SK-MEL-5 (cell line): ENCODE data around the gene LONRF3. TPM values are rescaled to one million over a fixed set of nuclear protein-coding genes. Genes with fewer than 3 reads are reported as not detected.

Source experiments
- DNase-seq: peaks from one replicate; pipeline ENCODE4 v3.0.0-alpha.2; 2016; ENCODE audit warnings: low read depth, low spot score
- in situ Hi-C: cut with HindIII; loops from 2 replicates; pipeline ENCODE4 v1.10.0; 2016; ENCODE audit warnings: low sequenced_read_pairs, high pct_unique_total_duplicates, low pct_unique_long_range_greater_than_20kb
- polyA plus RNA-seq, 2 experiments: library from polyadenylated mRNA; depleted of rRNA; stranded (reverse); fragments of >200 nt; gene quantifications; 2 replicates each; pipeline ENCODE4 v1.2.3, GENCODE V29; 2015
- total RNA-seq: library from RNA; depleted of rRNA; stranded (reverse); fragments of >200 nt; shearing (Covaris generic); gene quantifications from 2 replicates; pipeline ENCODE4 v1.2.3, GENCODE V29; 2014; rRNA removed

The LONRF3 gene
- 2.4 and 2.8 TPM in 2 replicates for total RNA-seq
- 0.83 and 1.5 TPM in 2 replicates for polyA plus RNA-seq (2015; cell fraction: cytosol; rRNA removed)
- polyA plus RNA-seq (2015; cell fraction: nucleus; rRNA removed): 0.62 and 1.3 TPM in 2 replicates

GRCh38 chrX:118974088-118974907, at the start of gene LONRF3:
Gene LONRF3, plus strand, starts transcription at chrX:118974618. Its CDS starts 163 bp downstream, at chrX:118974781.
- in situ Hi-C loops: no loop called here
- peak; percentile 25 for DNase-seq

DNA sequence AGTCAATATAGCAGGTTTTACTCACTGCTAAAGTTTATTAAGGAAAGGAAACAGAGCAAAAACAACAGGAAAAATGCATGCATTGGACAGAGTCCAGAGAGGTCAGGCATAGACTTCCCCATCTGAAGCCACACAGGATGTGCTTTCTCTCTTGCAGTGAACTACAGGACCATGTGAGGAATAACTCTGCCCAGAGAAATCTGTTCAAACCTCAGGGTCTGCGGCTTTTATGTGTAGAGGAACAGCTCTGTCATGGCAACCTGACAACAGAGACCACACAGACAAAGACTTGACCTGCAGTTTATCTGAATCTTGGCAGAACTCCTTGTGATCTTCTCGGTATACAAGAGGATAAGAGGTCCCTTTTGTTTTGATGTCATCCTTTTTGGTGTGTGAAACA, 46.3 kb upstream of the LONRF3 start:
- in situ Hi-C loops: no loop called here
- DNase-seq: peak; percentile 0

DNA sequence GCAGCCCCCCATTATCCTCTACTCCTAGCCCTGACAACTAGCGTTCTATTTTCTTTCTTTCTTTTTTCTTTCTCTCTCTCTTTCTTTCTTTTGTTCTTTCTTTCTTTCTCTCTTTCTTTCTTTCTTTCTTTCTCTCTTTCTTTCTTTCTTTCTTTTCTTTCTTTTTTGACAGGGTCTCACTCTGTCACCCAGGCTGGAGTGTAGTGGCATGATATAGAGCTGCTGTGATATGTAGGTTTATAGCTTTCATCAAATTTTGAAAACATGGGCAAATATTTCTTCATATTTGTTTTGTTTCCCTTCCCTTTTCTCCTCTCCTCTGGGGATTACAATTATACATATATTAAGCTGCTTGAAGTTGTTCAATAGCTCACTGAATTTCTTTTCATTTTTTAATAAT, 39.1 kb upstream of the LONRF3 start:
- in situ Hi-C loops: no loop called here

DNA sequence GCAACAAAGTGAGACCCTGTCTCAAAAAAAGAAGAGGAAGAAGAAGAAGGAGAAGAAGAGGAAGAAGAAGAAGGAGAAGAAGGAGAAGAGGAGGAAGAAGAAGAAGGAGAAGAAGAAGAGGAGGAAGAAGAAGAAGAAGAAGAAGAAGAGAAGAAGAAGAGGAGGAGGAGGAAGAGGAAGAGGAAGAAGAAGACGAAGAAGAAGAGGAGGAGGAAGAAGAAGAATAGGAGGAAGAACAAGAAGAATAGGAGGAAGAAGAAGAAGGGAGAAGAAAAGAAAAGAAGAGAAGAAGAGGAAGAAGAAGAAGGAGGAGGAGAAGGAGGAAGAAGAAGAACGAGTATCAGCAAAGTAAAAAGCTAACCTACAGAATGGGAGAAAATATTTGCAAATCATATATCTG, 33.3 kb upstream of the LONRF3 start:
- no peak for DNase-seq
- in situ Hi-C loops: no loop called here

More for the DNA sequence above, 39.1 kb upstream of the LONRF3 start:
- DNase-seq: no peak

DNA sequence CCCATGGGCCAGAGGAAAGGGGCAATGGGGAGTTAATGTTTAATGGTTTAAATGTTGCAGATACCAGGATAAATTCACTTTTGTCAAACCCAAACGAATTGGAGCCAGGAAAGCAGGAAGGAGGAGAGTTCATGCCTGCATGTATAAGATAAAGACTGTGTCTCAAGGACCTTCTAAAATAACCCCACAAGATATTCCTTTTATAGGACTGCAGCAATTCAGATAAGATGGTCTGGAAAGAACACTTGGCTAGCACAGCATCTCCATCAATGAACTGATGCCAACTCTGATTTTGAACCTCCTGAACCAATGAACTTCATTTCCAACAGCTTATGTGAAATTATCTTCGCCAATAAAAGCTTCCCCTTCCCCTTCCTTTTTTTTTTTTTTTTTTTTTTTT, 31.3 kb upstream of the LONRF3 start:
- in situ Hi-C loops: no loop called here
- DNase-seq: no peak

GRCh38 chrX:118945921-118946320, 28.5 kb upstream of the LONRF3 start:
- in situ Hi-C loops: no loop called here
- no peak for DNase-seq

DNA sequence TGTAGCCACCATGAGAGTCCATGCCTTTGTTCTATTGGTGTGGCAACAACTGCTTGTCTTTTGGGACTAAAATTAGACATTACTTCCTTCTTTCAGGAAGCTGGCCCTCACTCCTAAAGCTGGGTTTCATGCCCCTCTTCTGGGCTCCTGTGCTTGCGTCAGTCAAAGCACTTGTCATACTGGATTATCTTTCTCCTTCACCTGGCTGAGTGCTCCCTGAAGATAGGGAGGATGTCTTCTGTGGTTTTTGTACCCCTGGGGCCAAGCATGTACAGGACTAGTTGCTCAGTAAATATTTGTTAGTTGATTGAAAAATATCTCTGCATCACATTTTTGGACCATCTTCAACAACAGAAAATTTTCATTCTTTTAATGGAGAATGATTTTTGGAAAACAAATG, 26.1 kb upstream of the LONRF3 start:
- in situ Hi-C loops: no loop called here
- DNase-seq: no peak

GRCh38 chrX:118961866-118962560, 12.4 kb upstream of the LONRF3 start:
- no peak for DNase-seq
- in situ Hi-C loops: no loop called here

- no peak for DNase-seq
- in situ Hi-C loops: no loop called here
Measured at GRCh38 chrX:118963159-118963558, 11.3 kb upstream of the LONRF3 start.

DNA sequence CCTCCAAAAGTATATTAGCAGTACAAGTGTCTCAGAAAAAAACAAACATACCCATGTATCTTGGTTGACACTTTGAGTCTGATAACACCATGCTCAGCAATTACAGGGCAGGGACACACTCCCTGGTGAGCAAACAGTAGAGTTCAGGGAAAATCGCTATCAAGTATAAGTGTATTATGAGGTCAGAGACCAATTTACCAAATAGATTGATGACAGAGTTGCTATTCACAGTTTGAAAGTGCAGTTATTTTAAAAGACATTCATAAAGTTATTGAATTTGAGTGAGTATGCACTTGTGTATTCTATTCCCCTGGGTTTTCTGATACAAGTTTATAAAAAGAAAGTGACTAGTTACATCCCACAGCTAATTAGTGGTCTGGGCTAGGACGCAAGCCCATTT, 10.2 kb upstream of the LONRF3 start:
- in situ Hi-C loops: no loop called here
- no peak for DNase-seq

DNA sequence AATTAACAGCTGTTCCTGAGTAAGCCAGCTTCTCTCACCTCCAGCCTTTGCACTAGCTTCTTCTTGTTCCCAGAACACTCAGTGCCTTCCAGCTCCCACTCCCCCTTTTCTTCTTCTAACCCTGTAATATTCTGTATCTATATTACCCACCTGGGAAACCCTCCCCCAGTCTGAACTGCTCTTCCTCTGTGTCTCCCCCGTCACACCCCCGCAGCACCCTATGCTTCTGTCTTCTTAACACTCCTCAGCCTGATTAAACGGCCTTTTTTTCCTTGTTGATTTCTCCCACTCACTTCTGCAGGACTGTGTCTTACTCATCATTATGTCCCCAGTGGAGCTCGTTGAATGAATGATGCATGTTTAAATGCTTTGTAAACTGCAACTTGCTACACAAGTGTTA, 9.0 kb upstream of the LONRF3 start:
- in situ Hi-C loops: no loop called here
- no peak for DNase-seq

DNA sequence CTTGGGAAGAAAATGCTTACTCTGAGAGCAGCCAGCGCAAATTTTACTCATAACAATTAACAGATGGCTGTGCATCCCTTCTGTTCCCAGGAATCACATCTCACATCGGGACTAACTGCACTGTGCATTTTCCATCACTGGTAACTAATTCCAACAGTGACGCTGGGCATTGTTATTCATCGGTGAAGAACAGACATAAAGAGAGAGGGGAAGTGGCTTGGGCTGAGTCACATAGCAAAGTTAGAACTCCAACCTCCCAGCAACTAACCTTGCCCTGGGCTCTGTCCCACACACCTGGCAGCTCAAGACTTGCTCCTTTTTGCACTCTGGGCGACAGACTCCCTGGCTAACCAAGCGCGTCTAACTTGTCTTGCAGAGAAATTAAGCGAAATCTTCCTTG, 6.4 kb upstream of the LONRF3 start:
- in situ Hi-C loops: no loop called here

GRCh38 chrX:118971552-118971951, 2.9 kb upstream of the LONRF3 start:
- in situ Hi-C loops: no loop called here
- no peak for DNase-seq

More for the DNA sequence above, 6.4 kb upstream of the LONRF3 start:
- no peak for DNase-seq

GRCh38 chrX:118973389-118974087, 880 bp upstream of the LONRF3 start:
- in situ Hi-C loops: no loop called here
- DNase-seq: no peak

- in situ Hi-C loops: no loop called here
- peak; percentile 2 for DNase-seq
Measured at GRCh38 chrX:118974908-118975671, 672 bp downstream of the LONRF3 start.

DNA sequence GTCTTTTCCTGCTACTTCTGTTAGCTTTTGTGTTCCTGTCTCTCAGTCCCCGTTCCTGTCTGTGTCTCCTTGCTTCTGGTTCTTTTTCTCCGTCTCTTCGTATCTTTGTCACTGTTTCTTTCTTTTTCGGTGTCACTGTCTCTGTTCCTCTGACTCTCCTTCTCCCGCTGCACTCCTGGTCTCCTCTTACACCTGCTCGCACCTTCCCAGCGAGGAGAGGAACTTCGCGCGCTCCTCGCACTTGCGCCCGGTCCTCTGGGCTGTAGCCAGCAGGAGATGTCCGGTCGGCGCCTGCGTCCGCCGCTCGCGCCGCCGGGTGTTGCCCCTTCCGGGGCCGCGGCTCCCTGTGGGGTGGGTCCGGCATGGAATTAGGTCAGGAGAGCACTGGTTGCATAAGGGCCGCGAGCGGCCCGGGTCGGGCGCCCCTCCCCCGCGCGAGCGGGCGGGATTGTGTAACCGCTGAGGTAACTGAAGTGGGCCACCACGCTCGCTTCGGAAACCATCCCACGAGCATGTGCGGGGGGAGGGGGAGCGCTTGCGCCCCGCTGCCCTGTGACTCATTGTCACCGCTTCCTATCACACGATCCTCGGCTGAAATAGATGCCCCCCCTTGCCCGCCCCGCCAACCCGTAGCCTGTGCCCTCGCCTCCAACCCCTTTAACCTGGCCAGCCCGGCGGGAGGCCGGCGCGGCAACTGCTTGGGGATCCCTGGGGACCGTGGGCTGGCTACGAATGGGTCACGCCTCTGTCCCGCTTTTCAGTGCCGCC, 1.6 kb downstream of the LONRF3 start:
- DNase-seq: peak; percentile 5
- in situ Hi-C loops: no loop called here
